Astrocyte (in vitro differentiated cells and primary cell): Measurements from ENCODE around the gene SPON1.
A peak's percentile ranks its signal among the peaks of the same experiment; 100 is the strongest.

Source experiments
- CTCF ChIP-seq: IDR thresholded peaks from 2 replicates; pipeline ENCODE4 v1.5.1; 2011; ENCODE audit warnings: low read depth, mild to moderate bottlenecking, inconsistent platforms, low read length, moderate library complexity; ENCODE audit not compliant: insufficient read depth
- EZH2 ChIP-seq: IDR thresholded peaks from 2 replicates; pipeline ENCODE4 v1.6.1; 2012; ENCODE audit warnings: mild to moderate bottlenecking, low read length, inconsistent platforms; ENCODE audit not compliant: insufficient read depth

DNA sequence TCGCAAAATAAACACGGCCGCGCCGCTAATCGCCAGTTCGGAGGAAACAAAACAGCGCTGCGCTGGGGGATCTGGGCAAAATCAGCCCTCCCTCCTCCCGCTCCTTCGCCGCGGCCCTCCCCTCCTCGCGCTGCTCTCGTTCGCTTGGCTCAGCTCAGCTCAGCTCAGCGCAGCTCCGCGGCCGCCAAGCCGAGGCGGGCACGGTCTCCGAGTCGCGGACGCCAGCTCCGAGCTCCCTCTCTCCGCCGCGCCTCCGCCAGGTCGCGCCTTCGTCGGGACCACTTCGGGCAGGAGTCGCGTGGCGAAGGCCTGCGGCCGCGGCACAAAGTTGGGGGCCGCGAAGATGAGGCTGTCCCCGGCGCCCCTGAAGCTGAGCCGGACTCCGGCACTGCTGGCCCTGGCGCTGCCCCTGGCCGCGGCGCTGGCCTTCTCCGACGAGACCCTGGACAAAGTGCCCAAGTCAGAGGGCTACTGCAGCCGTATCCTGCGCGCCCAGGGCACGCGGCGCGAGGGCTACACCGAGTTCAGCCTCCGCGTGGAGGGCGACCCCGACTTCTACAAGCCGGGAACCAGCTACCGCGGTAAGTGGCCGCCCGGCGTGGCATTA is at the start of gene SPON1:
- TF ChIP-seq CTCF (no peak), EZH2 (peak; percentile 44)
